BJ (cell line): Measurements from ENCODE around the gene TOB1. TPM values are rescaled to one million over a fixed set of nuclear protein-coding genes. Genes with fewer than 3 reads are reported as not detected.

Experiments
- CTCF ChIA-PET: fragments of 350-600 bp; formaldehyde crosslinking; extraction: SDS; loops from one replicate; lab custom pipeline; 2021; ENCODE audit warnings: antibody characterized with exemption, inconsistent platforms; lab: Yijun Ruan, JAX
- POLR2A ChIA-PET: fragments of 300-600 bp; sonication (Branson Sonifier 250); formaldehyde crosslinking; extraction: SDS; loops from one replicate; lab custom pipeline; 2021; ENCODE audit warnings: antibody characterized with exemption; lab: Charles Lee
- DNase-seq: peaks from one replicate; pipeline ENCODE4 v3.0.0-alpha.2; 2011; ENCODE audit warnings: low read depth
- H3K27me3 ChIP-seq: 2 replicates; pipeline ENCODE4 v1.6.0; 2011; ENCODE audit warnings: low read length; ENCODE audit not compliant: control insufficient read depth, insufficient read depth
- H3K36me3 ChIP-seq: 2 replicates; pipeline ENCODE4 v1.5.1; 2011; ENCODE audit warnings: low read length; ENCODE audit not compliant: control insufficient read depth, insufficient read depth
- H3K4me3 ChIP-seq: 2 replicates; pipeline ENCODE4 v1.5.1; 2011; ENCODE audit warnings: low read depth, mild to moderate bottlenecking, control low read depth, low read length
- polyA plus RNA-seq: library from polyadenylated mRNA; depleted of rRNA; stranded (reverse); fragments of >200 nt; gene quantifications from 2 replicates; pipeline ENCODE4 v1.2.3, GENCODE V29; 2011
- TF ChIP-seq, protein P1 (sequence below): IDR thresholded peaks from 2 replicates; pipeline ENCODE4 v1.5.1; 2011; ENCODE audit warnings: low read depth, mild to moderate bottlenecking, control low read depth, inconsistent platforms, low read length, moderate library complexity; ENCODE audit not compliant: insufficient read depth

The TOB1 gene
- polyA plus RNA-seq, 1 experiment = 16.1 TPM

DNA sequence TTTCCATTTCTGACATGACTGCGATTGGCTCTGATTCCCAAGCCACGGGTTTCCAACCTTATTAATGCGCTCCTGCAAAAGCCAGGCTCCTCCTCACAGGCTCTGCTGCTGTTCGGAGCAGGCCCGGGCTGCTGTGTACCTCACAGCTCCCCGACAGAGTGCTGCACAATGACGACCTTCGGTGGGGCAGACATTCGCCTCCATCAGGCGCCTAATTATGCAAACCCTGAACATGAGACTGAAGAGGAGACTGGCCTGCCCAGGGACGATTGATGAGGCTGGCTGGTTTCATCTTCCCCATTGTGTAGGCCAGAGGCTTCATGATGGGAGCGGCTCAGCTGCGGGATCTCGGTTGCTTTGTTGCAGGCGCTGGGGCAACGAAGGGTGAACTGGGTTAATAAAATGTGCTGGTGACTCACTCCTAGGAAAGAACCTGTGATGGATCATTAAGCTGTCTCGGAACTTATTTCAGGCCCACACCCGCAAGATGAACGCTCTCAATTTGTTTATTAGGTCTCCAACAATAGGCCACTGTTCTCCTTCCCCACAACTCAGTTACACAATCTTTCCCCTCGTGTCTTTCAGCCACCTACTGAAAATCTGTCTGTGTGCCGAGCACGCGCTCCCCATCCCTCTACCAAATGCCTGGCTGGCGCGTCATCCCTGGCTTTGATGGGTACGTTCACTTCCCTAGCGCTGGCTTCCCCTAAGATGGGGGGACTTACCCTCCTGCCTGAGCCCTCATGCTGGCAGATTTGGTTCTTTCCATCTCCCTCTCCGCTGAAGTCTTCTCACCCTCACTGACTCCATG is 27.2 kb upstream of the TOB1 start:
- Histone ChIP-seq H3K27me3 (0 out of 2 replicates have a peak, but pooled peaks cover 3% of the 10 kb centered on the region), H3K36me3 (no peaks in the 10 kb centered on the region), H3K4me3 (no peak overlapping the region)
- TF ChIP-seq, protein P1, sequence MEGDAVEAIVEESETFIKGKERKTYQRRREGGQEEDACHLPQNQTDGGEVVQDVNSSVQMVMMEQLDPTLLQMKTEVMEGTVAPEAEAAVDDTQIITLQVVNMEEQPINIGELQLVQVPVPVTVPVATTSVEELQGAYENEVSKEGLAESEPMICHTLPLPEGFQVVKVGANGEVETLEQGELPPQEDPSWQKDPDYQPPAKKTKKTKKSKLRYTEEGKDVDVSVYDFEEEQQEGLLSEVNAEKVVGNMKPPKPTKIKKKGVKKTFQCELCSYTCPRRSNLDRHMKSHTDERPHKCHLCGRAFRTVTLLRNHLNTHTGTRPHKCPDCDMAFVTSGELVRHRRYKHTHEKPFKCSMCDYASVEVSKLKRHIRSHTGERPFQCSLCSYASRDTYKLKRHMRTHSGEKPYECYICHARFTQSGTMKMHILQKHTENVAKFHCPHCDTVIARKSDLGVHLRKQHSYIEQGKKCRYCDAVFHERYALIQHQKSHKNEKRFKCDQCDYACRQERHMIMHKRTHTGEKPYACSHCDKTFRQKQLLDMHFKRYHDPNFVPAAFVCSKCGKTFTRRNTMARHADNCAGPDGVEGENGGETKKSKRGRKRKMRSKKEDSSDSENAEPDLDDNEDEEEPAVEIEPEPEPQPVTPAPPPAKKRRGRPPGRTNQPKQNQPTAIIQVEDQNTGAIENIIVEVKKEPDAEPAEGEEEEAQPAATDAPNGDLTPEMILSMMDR = no peak
- DNase-seq = no peak
- ChIA-PET POLR2A (no interaction called here), CTCF (interaction anchor here (0.8 kb wide), 1 partner anchor 13 kb away, joined by 3 read pairs; no protein-coding TSS in a partner anchor)

DNA sequence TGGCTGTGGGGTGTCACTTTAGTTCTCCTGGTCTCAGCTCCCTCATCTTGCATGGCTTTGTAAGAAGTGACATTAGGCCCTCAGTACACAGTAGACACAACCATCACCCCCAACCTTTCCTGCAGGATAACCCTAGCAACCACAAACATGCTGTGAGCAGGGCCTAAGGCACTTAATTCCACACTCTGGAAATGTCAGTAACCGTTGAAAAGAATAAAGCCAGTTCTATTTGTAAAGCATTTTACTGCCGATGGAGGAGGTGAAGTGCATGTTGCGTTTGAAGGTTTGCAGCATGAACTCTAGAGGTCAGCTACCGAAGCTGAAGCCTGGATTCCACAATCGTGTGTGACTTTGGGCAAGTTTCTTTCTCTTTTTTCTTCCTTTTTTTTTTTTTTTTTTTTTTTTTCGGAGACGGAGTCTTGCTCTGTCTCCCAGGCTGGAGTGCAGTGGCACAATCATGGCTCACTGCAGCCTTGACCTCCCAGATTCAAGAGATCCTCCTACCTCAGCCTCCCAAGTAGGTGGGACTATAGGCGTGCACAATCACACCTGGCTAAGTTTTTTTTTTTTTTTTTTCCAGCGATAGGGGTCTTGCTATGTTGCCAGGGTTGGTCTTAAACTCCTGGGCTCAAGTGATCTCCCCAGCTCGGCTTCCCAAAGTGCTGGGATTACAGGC is 26.1 kb upstream of the TOB1 start:
- DNase-seq = no peak
- Histone ChIP-seq H3K27me3 (peaks cover 3% of the 10 kb centered on the region; the same call in 1 of the 2 replicates), H3K4me3 (no peak overlapping the region), H3K36me3 (no peaks in the 10 kb centered on the region)
- ChIA-PET CTCF (interaction anchor here (0.8 kb wide), 1 partner anchor 14 kb away, joined by 3 read pairs; no protein-coding TSS in a partner anchor), POLR2A (interaction anchor here (0.6 kb wide), 1 partner anchor 11 kb away, joined by 9 read pairs; no protein-coding TSS in a partner anchor)
- TF ChIP-seq, protein P1 = no peak

DNA sequence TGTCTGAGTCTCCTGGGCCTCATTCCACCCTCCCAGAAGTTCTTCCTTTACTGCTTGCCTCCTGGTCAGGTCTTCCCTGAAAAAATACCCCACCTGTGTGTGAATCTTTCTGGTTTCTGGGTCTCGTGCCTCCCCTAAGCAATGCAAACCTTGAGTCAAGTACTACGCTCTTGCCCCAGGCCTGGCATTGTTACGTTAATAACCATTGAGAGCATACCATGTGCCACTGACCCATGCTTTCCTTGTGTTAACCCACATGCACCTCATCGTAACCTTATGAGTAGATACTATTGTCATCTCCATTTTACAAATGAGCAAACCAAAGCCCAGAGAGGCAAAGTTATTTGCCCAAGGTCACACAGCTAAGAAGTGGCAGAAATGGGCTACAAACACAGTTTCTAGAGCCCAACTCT is 25.4 kb upstream of the TOB1 start:
- POLR2A ChIA-PET = interaction anchor here (0.6 kb wide), 1 partner anchor 12 kb away, joined by 9 read pairs; no protein-coding TSS in a partner anchor

DNA sequence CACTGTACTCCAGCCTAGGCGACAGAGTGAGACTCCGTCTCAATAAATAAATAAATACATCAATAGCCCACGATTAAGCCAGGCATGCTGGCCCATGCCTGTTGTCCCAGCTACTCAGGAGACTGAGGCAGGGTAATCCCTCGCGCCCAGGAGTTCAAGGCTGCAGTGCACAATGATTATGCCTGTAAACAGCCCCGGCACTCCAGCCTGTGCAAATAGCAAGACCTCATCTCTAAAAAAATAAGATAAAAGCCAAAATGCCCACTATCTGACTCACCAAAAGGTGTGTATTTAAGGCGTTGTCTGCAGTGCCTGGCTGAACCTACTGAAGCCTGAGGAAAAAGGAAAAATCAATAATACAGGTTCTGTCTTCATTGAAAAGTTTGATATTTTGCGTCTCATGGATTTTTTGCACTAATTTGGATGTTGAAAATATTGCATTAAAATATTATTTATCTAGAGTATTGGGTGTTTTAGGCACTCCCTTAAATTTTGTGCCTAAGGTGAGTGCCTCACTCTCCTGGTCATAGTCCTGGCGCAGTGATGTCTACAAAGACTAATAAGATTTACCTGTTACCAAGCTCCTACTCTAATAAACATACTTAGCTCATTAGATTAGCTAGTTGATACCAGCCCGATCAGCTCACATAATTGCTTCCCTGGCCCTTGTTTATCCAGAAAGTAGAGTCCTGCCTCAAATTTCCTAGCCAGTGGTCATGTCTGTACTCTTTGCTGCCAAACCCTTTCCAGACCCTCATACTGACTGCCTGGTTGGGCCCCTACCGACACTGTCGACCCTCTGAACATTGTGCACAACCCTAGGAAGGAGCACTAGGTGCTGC is 24.7 kb upstream of the TOB1 start:
- TF ChIP-seq, protein P1 = no peak
- no peaks in the 10 kb centered on the region for H3K36me3 ChIP-seq
- DNase-seq = no peak
- ChIA-PET POLR2A (no interaction called here), CTCF (no interaction called here)
- H3K4me3 ChIP-seq = no peak overlapping the region
- H3K27me3 ChIP-seq = peaks cover 5% of the 10 kb centered on the region; the same call in 1 of the 2 replicates

More for the DNA sequence above, 25.4 kb upstream of the TOB1 start:
- no peaks in the 10 kb centered on the region for H3K36me3 ChIP-seq
- no peak for DNase-seq
- peaks cover 5% of the 10 kb centered on the region; the same call in 1 of the 2 replicates for H3K27me3 ChIP-seq
- TF ChIP-seq, protein P1 = no peak
- CTCF ChIA-PET = no interaction called here
- no peak overlapping the region for H3K4me3 ChIP-seq
